GM12873 (cell line): ENCODE data around the gene EPS8L3.

Source experiments
- TF ChIP-seq, protein P1 (sequence below): IDR thresholded peaks from 2 replicates; pipeline ENCODE4 v1.5.1; 2012; ENCODE audit warnings: low read depth, mild to moderate bottlenecking, moderate library complexity, low read length, control low read depth; ENCODE audit not compliant: insufficient read depth; ENCODE audit errors: missing control alignments

EPS8L3 gene

DNA sequence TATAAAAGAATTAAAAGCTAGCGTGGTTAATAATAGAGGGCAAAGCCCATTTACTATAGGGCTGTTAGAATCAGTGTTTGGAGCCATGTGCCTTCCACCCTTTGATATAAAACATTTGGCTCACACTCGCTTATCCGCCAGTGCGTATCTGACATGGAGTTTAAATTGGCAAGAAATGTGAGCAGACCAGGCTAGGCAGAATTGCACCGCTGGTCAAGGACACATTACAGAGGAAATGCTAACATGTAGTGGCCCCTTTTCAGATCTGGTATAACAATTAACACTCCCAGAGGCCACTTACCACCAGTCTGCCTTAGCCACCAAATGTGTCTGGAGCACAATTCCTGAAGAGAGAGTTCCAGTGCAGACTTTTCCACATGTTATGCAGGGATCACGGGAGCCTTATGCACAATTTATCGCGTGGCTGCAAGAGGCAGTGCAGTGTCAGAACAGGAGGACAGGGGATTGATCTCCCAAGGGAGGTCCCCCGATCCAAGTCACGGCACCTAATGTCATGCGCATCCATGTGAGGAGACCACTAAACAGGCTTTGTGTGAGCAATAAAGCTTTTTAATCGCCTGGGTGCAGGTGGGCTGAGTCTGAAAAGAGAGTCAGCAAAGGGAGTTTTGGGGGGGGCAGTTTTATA, 36.9 kb downstream of the EPS8L3 start:
- TF ChIP-seq, protein P1, sequence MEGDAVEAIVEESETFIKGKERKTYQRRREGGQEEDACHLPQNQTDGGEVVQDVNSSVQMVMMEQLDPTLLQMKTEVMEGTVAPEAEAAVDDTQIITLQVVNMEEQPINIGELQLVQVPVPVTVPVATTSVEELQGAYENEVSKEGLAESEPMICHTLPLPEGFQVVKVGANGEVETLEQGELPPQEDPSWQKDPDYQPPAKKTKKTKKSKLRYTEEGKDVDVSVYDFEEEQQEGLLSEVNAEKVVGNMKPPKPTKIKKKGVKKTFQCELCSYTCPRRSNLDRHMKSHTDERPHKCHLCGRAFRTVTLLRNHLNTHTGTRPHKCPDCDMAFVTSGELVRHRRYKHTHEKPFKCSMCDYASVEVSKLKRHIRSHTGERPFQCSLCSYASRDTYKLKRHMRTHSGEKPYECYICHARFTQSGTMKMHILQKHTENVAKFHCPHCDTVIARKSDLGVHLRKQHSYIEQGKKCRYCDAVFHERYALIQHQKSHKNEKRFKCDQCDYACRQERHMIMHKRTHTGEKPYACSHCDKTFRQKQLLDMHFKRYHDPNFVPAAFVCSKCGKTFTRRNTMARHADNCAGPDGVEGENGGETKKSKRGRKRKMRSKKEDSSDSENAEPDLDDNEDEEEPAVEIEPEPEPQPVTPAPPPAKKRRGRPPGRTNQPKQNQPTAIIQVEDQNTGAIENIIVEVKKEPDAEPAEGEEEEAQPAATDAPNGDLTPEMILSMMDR, result no peak

DNA sequence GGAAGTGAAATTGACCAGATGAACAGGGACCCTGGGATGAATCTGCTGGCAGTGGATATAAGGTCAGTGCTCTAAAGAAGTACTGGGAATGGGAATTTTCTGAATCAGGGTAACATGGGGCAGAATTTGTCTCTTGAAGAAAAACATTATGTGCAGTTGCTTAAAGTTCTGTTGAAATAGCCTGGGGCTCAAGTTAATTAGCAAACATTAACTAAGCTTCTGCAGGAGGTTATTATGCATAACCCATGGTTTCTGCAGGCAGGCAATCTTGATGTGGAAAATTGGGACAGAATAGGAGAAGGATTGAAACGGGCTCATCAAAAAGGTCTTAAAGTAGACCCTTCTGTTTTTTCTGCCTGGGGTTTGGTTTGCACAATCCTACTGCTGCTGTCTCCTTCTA, 37.7 kb downstream of the EPS8L3 start:
- TF ChIP-seq, protein P1, result no peak

DNA sequence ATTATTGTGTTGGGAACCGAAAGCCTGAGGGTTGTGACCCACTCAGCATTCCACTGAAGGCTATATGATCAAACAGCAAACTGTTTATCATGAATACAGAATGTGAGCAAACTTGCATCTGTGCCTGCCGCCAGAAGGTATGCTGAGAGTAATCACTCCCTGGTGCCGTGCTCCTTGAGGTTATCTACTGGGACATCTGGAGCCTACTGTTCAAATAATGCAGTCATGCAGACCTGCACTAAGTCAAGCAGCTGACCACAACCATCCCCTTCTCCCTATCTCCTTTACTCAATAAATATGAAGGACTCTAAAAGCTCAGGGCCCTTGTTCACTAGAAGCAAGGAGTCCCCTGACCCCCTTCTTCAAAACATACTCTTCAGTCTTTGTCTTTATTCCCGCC, 38.2 kb downstream of the EPS8L3 start:
- TF ChIP-seq, protein P1, result no peak

DNA sequence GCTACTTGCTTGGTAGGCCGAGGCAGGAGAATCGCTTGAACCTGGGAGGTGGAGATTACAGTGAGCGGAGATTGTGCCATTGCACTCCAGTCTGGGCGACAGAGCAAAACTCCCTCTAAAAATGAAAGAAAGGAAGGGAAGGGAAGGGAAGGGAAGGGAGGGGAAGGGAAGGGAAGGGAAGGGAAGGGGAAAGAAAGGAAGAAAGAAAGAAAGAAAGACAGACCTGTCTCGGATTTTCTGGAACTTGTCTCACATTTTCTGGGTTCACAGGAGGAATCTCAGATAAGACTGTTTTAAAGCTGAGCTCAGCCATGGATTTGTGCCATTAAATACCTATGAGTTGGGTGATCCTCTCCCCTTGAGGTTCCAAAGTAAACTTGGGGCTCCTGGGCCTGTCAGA, 38.8 kb downstream of the EPS8L3 start:
- TF ChIP-seq, protein P1, result no peak

DNA sequence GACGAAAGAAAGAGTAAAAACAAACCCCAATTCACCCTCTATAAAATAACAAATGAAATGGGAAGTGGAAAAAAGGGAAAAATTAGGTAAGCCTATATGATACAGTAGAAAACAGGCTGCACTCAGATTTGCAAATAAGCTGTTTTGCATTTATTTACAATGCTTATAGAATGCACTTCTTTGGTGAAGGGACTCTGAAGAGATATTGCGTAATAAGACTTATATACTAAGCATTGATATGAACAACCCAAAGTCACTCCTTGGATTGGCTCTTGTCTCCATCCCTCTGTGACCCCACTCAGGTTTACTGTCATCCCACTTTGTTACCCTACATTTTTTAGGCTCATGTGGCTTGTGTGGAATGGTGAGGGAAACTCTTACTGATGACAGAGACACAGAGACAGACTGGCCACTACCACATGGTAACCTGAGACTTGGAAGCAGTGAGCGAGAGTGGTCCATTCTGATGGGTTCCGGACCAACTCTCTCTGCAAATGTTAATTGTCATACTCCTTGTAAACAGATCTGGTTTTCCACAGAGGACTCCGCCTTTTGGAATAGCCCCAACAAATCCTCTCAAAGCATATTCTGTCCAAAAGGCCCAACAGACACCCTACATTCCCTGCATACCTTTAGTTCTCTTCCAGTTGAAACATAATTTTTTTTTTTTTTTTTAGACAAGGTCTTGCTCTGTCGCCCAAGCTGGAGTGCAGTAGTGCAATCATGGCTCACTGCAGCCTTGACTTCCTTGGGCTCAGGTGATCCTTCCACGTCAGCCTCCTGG, 40.6 kb downstream of the EPS8L3 start:
- TF ChIP-seq, protein P1, result no peak

DNA sequence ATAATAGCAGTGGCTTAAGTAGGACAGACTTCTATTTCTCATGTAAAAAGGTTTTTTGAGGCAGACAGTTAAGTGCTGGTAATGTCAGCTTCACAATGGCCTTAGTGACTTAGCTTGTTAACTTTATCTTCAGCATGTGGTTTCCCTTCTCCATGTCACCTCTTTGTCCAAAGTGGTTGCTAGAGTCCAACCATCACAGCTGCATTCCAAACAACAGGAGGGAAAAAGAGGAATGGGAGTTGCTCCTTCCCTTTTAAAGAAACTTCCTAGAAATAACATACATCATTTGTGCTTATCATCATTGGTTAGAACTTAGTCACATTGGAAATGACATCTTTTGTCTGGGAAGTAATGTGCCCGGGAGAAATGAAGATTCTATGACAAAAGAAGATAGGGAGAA, 41.8 kb downstream of the EPS8L3 start:
- TF ChIP-seq, protein P1, result no peak

DNA sequence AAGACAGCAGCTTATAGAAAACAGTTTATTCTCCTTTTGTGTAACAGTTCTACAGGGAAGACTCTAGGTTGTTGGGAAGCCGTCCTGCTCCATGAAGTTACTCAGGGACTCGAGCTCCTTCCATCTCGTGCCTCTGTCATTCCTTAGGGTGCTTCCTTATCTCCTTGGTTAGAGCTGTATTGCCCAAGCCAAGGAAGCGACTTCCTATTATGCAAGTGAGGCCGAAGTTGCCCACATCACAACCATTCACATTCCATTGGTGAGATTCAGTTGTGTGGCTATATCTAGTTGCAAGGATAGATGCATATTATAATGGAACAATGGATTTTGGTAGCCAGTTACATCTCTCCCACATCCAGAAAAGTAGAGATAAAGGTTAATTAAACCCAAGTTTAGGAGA, 42.7 kb downstream of the EPS8L3 start:
- TF ChIP-seq, protein P1, result no peak
